SK-N-SH (cell line): Measurements from ENCODE around the gene LCN15. TPM values are rescaled to one million over a fixed set of nuclear protein-coding genes. Genes with fewer than 3 reads are reported as not detected.
"Not testable (repeated sequence)": the region's sequence is repeated elsewhere in the genome, so short reads cannot be mapped to it uniquely, and the experiment has no call there.

Source experiments
- CTCF ChIA-PET: fragments of 300-600, 350-600 bp; formaldehyde crosslinking; extraction: SDS; loops from one replicate; lab custom pipeline; 2021; lab: Yijun Ruan, JAX
- POLR2A ChIA-PET: fragments of 350-600 bp; sonication (Branson Sonifier 250); formaldehyde crosslinking; extraction: SDS; loops from one replicate; lab custom pipeline; 2020; ENCODE audit warnings: antibody characterized with exemption, inconsistent platforms; lab: Yijun Ruan, JAX
- DNase-seq: peaks from one replicate; pipeline ENCODE4 v3.0.0; 2012
- H2AFZ ChIP-seq: fragments of 200-600 bp; sonication (generic); 2 replicates; pipeline ENCODE4 v1.8.1; 2016; ENCODE audit warnings: antibody characterized with exemption, mild to moderate bottlenecking, low read depth
- H3F3A ChIP-seq: fragments of 200-600 bp; sonication (generic); replicated peaks from 2 replicates; pipeline ENCODE3; 2016; ENCODE audit warnings: antibody characterized with exemption, mild to moderate bottlenecking; ENCODE audit not compliant: insufficient read depth
- H3K27ac ChIP-seq, 2 experiments: fragments of 200-500 bp in 1 of 2; fragments of 200-600 bp in 1 of 2; sonication (Bioruptor generic) in 1 of 2; sonication (generic), shearing (Covaris generic) in 1 of 2; 2 replicates each; pipeline versions ENCODE4 v1.5.1 to v1.6.1; 2014 to 2016; ENCODE audit warnings: low read depth in 2 of 2, inconsistent platforms in 1 of 2, low read length in 1 of 2, mild to moderate bottlenecking in 1 of 2, mixed read lengths in 1 of 2
- H3K27me3 ChIP-seq: fragments of 200-600 bp; sonication (generic), shearing (Covaris generic); 2 replicates; pipeline ENCODE4 v1.6.1; 2016; ENCODE audit warnings: mixed run types; ENCODE audit not compliant: insufficient read depth
- H3K36me3 ChIP-seq, 2 experiments: fragments of 200-500 bp in 1 of 2; fragments of 200-600 bp in 1 of 2; sonication (Bioruptor generic) in 1 of 2; sonication (generic) in 1 of 2; replicated peaks in 1 of 2; 2 replicates each; pipeline versions ENCODE3 to v1.5.1; 2014 to 2016; ENCODE audit warnings: low read length in 1 of 2, mild to moderate bottlenecking in 1 of 2; ENCODE audit not compliant: insufficient read depth in 2 of 2, control insufficient read depth in 1 of 2
- H3K4me1 ChIP-seq, 2 experiments: fragments of 200-500 bp in 1 of 2; fragments of 200-600 bp in 1 of 2; sonication (Bioruptor generic) in 1 of 2; sonication (generic), shearing (Covaris generic) in 1 of 2; 2 replicates each; pipeline versions ENCODE4 v1.5.1 to v1.6.1; 2014 to 2016; ENCODE audit warnings: low read depth in 1 of 2, low read length in 1 of 2, mixed run types in 1 of 2; ENCODE audit not compliant: insufficient read depth in 2 of 2, control insufficient read depth in 1 of 2
- H3K4me2 ChIP-seq: fragments of 200-600 bp; sonication (generic), shearing (Covaris generic); 2 replicates; pipeline ENCODE4 v1.6.1; 2017; ENCODE audit warnings: mixed run types
- H3K4me3 ChIP-seq, 2 experiments: fragments of 200-500 bp in 1 of 2; fragments of 200-600 bp in 1 of 2; sonication (Bioruptor generic) in 1 of 2; sonication (generic), shearing (Covaris generic) in 1 of 2; 2 replicates each; pipeline versions ENCODE4 v1.5.1 to v1.8.1; 2014 to 2016; ENCODE audit warnings: low read depth in 2 of 2, inconsistent platforms in 1 of 2, low read length in 1 of 2, mild to moderate bottlenecking in 1 of 2, mixed read lengths in 1 of 2, moderate library complexity in 1 of 2
- H3K79me2 ChIP-seq: fragments of 200-600 bp; sonication (generic); 2 replicates; pipeline ENCODE4 v1.8.1; 2017; ENCODE audit warnings: mild to moderate bottlenecking; ENCODE audit not compliant: insufficient read depth
- H3K9ac ChIP-seq: fragments of 200-600 bp; sonication (generic); 2 replicates; pipeline ENCODE4 v1.6.1; 2017; ENCODE audit warnings: mixed run types
- H3K9me2 ChIP-seq: fragments of 200-600 bp; sonication (generic); 2 replicates; pipeline ENCODE4 v1.6.1; 2017; ENCODE audit warnings: mixed run types
- H3K9me3 ChIP-seq: fragments of 200-600 bp; sonication (generic); 2 replicates; pipeline ENCODE4 v1.6.1; 2017; ENCODE audit warnings: mixed run types, mild to moderate bottlenecking, moderate library complexity
- H4K20me1 ChIP-seq: fragments of 200-600 bp; sonication (generic); 2 replicates; pipeline ENCODE4 v1.6.1; 2017; ENCODE audit warnings: mild to moderate bottlenecking, mixed run types; ENCODE audit not compliant: insufficient read depth
- CHD2 ChIP-seq: fragments of 150-350 bp; IDR thresholded peaks from 2 replicates; pipeline ENCODE4 v1.6.1; 2018; ENCODE audit warnings: low read length; ENCODE audit not compliant: partially characterized antibody
- EP300 ChIP-seq, 2 experiments: IDR thresholded peaks; 2 replicates each; pipeline versions ENCODE4 v1.4.0 to v1.6.1; 2012; ENCODE audit warnings: borderline replicate concordance in 1 of 2, low read depth in 1 of 2, low read length in 1 of 2
- FOSL2 ChIP-seq: IDR thresholded peaks from 2 replicates; pipeline ENCODE4 v1.4.0; 2012; ENCODE audit warnings: low read depth, mild to moderate bottlenecking, moderate library complexity, borderline replicate concordance
- FOXJ3 ChIP-seq: sonication (generic); formaldehyde crosslinking; IDR thresholded peaks from 2 replicates; pipeline ENCODE4 v1.5.1; 2020; ENCODE audit warnings: mild to moderate bottlenecking, missing genetic modification reagents
- FOXM1 ChIP-seq: IDR thresholded peaks from 2 replicates; pipeline ENCODE4 v1.4.0; 2012; ENCODE audit warnings: low read depth, mild to moderate bottlenecking
- GATA2 ChIP-seq: sonication (generic); formaldehyde crosslinking; IDR thresholded peaks from 2 replicates; pipeline ENCODE4 v1.5.0; 2020; ENCODE audit warnings: mild to moderate bottlenecking, missing genetic modification reagents
- JUND ChIP-seq: IDR thresholded peaks from 2 replicates; pipeline ENCODE4 v1.4.0; 2012
- NFIC ChIP-seq: IDR thresholded peaks from 2 replicates; pipeline ENCODE4 v1.4.0; 2012; ENCODE audit warnings: borderline replicate concordance
- NRF1 ChIP-seq: IDR thresholded peaks from 2 replicates; pipeline ENCODE4 v1.6.1; 2012; ENCODE audit warnings: low read depth, mild to moderate bottlenecking, low read length
- POLR2AphosphoS5 ChIP-seq: IDR thresholded peaks from 2 replicates; pipeline ENCODE4 v1.6.1; 2012; ENCODE audit warnings: low read depth, low read length
- RCOR1 ChIP-seq: fragments of 150-350 bp; IDR thresholded peaks from 2 replicates; pipeline ENCODE4 v1.6.1; 2017; ENCODE audit warnings: antibody characterized with exemption, low read length
- RFX5 ChIP-seq: IDR thresholded peaks from 2 replicates; pipeline ENCODE4 v1.6.1; 2012; ENCODE audit warnings: mild to moderate bottlenecking, improper control_type of control experiment, low read length
- TCF12 ChIP-seq: IDR thresholded peaks from 2 replicates; pipeline ENCODE4 v1.4.0; 2012
- TEAD4 ChIP-seq: IDR thresholded peaks from 2 replicates; pipeline ENCODE4 v1.4.0; 2012; ENCODE audit warnings: mild to moderate bottlenecking, borderline replicate concordance; ENCODE audit not compliant: insufficient read depth
- WGBS: methylation state at CpG from one replicate; pipeline ENCODE4 v1.1.6; 2017; ENCODE audit warnings: low lambda C conversion rate; 5-methylcytosine and 5-hydroxymethylcytosine counted together
- polyA plus RNA-seq, 3 experiments: library from polyadenylated mRNA; depleted of rRNA; stranded (reverse); fragments of >200 nt; gene quantifications; 2 replicates each; pipeline ENCODE4 v1.2.3, GENCODE V29; 2012
- TF ChIP-seq, protein P1 (sequence below): IDR thresholded peaks from 2 replicates; pipeline ENCODE4; 2012
- TF ChIP-seq, protein P2 (sequence below): fragments of 150-350 bp; IDR thresholded peaks from 2 replicates; pipeline ENCODE4 v1.6.1; 2016; ENCODE audit warnings: mild to moderate bottlenecking, low read depth, low read length
- TF ChIP-seq, protein P3 (sequence below): IDR thresholded peaks from 2 replicates; pipeline ENCODE4 v1.6.1; 2012; ENCODE audit warnings: mild to moderate bottlenecking, low read depth, low read length, moderate library complexity
- TF ChIP-seq, protein P4 (sequence below): IDR thresholded peaks from 2 replicates; pipeline ENCODE4 v1.4.0; 2012; ENCODE audit warnings: low read depth, borderline replicate concordance
- TF ChIP-seq, protein P5 (sequence below): IDR thresholded peaks from 2 replicates; pipeline ENCODE4 v1.4.0; 2012; ENCODE audit warnings: low read depth

Gene LCN15
- polyA plus RNA-seq, 1 of the 3 experiments (the other 2 are of a cell fraction) = 0.08 TPM

DNA sequence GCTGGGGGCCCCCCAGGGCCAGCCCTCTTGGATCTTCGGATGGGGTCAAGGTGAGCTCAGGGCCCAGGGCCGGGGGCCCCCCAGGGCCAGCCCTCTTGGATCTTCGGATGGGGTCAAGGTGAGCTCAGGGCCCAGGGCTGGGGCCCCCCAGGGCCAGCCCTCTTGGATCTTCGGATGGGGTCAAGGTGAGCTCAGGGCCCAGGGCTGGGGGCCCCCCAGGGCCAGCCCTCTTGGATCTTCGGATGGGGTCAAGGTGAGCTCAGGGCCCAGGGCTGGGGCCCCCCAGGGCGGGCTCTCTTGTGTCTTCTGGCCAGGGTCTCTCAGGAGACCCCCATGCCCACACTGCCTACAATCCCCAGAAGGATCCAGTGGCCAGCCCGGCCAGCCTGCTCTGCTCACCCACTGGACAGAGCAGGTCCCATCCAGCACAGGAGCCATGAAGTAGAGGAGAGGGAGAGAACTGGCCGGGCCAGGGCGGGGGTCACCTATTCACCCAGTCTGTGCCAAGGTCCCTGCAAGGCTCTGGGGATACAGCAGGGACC lies 38.8 kb upstream of the LCN15 start:
- H3K4me3 ChIP-seq, H3K9me3 ChIP-seq, H4K20me1 ChIP-seq, POLR2A ChIA-PET, H3K27ac ChIP-seq, H3F3A ChIP-seq, H3K4me2 ChIP-seq, H3K36me3 ChIP-seq, H3K9ac ChIP-seq, H3K27me3 ChIP-seq, DNase-seq, H2AFZ ChIP-seq, H3K9me2 ChIP-seq, H3K79me2 ChIP-seq: not testable (repeated sequence)
- H3K4me1 ChIP-seq = peaks cover 8 to 32% of the 10 kb centered on the region in 2 experiments; a peak in 2 of 4 replicates
- CTCF ChIA-PET = interaction anchor here (0.7 to 2.8 kb wide), 4 partner anchors 9 to 244 kb away, joined by 3 to 14 read pairs (median 4); partner anchors contain the start of gene AJM1
- WGBS = 100% methylated on average over 3 of the region's 9 CpGs

DNA sequence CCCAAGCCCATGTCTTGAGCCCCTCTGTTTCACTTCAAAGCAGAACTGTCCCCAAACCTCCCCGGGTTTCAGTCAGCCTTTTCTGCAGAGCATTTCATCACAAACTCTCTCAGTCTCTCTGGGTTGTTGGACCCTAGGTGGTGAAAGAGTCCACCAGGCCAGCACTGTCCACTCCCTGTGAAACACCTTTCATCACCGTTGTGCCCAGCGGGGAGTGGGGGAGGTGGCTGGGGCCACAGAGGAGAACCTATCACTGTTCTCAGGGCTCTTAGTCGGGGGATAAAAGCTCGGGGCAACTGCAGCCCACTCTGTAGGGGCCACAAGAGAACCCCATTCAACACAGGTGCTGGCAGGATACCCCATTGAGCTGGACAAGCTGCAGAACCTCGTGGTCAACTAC lies 38.0 kb upstream of the LCN15 start:
- H3K9ac ChIP-seq = no peak overlapping the region
- H3F3A ChIP-seq = peaks cover 6% of the 10 kb centered on the region
- H3K9me3 ChIP-seq = no peaks in the 10 kb centered on the region
- no peak overlapping the region for H3K4me3 ChIP-seq
- ChIA-PET CTCF (interaction anchor here (0.7 to 2.8 kb wide), 5 partner anchors 9 to 244 kb away, joined by 3 to 14 read pairs (median 3); partner anchors contain the start of gene AJM1), POLR2A (interaction anchor here (1.1 kb wide), 1 partner anchor 46 kb away, joined by 3 read pairs; no protein-coding TSS in a partner anchor)
- TF ChIP-seq TEAD4 (no peak), RCOR1 (no peak), NRF1 (no peak), JUND (no peak), GATA2 (no peak), RFX5 (no peak), EP300 (IDR thresholded peaks at IDR 0.05; ENCODE audit: borderline replicate concordance in 1 of 2, low read depth in 1 of 2, low read length in 1 of 2) (no peak), TCF12 (no peak), NFIC (no peak), CHD2 (no peak), FOXM1 (no peak), FOSL2 (no peak), FOXJ3 (CRISPR knock-in tag) (no peak), POLR2AphosphoS5 (no peak)
- TF ChIP-seq, protein P1, sequence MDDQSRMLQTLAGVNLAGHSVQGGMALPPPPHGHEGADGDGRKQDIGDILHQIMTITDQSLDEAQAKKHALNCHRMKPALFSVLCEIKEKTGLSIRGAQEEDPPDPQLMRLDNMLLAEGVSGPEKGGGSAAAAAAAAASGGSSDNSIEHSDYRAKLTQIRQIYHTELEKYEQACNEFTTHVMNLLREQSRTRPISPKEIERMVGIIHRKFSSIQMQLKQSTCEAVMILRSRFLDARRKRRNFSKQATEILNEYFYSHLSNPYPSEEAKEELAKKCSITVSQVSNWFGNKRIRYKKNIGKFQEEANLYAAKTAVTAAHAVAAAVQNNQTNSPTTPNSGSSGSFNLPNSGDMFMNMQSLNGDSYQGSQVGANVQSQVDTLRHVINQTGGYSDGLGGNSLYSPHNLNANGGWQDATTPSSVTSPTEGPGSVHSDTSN = no peak
- TF ChIP-seq, protein P2, sequence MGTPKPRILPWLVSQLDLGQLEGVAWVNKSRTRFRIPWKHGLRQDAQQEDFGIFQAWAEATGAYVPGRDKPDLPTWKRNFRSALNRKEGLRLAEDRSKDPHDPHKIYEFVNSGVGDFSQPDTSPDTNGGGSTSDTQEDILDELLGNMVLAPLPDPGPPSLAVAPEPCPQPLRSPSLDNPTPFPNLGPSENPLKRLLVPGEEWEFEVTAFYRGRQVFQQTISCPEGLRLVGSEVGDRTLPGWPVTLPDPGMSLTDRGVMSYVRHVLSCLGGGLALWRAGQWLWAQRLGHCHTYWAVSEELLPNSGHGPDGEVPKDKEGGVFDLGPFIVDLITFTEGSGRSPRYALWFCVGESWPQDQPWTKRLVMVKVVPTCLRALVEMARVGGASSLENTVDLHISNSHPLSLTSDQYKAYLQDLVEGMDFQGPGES = no peak
- TF ChIP-seq, protein P3, sequence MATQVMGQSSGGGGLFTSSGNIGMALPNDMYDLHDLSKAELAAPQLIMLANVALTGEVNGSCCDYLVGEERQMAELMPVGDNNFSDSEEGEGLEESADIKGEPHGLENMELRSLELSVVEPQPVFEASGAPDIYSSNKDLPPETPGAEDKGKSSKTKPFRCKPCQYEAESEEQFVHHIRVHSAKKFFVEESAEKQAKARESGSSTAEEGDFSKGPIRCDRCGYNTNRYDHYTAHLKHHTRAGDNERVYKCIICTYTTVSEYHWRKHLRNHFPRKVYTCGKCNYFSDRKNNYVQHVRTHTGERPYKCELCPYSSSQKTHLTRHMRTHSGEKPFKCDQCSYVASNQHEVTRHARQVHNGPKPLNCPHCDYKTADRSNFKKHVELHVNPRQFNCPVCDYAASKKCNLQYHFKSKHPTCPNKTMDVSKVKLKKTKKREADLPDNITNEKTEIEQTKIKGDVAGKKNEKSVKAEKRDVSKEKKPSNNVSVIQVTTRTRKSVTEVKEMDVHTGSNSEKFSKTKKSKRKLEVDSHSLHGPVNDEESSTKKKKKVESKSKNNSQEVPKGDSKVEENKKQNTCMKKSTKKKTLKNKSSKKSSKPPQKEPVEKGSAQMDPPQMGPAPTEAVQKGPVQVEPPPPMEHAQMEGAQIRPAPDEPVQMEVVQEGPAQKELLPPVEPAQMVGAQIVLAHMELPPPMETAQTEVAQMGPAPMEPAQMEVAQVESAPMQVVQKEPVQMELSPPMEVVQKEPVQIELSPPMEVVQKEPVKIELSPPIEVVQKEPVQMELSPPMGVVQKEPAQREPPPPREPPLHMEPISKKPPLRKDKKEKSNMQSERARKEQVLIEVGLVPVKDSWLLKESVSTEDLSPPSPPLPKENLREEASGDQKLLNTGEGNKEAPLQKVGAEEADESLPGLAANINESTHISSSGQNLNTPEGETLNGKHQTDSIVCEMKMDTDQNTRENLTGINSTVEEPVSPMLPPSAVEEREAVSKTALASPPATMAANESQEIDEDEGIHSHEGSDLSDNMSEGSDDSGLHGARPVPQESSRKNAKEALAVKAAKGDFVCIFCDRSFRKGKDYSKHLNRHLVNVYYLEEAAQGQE = no peak
- TF ChIP-seq, protein P4, sequence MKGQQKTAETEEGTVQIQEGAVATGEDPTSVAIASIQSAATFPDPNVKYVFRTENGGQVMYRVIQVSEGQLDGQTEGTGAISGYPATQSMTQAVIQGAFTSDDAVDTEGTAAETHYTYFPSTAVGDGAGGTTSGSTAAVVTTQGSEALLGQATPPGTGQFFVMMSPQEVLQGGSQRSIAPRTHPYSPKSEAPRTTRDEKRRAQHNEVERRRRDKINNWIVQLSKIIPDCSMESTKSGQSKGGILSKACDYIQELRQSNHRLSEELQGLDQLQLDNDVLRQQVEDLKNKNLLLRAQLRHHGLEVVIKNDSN = no peak
- TF ChIP-seq, protein P5, sequence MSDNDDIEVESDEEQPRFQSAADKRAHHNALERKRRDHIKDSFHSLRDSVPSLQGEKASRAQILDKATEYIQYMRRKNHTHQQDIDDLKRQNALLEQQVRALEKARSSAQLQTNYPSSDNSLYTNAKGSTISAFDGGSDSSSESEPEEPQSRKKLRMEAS = no peak
- peaks cover 0 to 6% of the 10 kb centered on the region in 2 experiments for H3K36me3 ChIP-seq
- H3K79me2 ChIP-seq = no peaks in the 10 kb centered on the region; the same call in 1 of the 2 replicates
- no peak for DNase-seq
- no peaks in the 10 kb centered on the region for H3K9me2 ChIP-seq
- H3K27ac ChIP-seq = no peak overlapping the region
- H3K4me1 ChIP-seq = peaks cover 8 to 33% of the 10 kb centered on the region in 2 experiments; a peak in 2 of 4 replicates
- H4K20me1 ChIP-seq = no peaks in the 10 kb centered on the region
- no peaks in the 10 kb centered on the region for H3K27me3 ChIP-seq
- WGBS = 80% methylated on average over 4 of the region's 6 CpGs
- H3K4me2 ChIP-seq = no peak overlapping the region
- no peak overlapping the region for H2AFZ ChIP-seq
